Measurements from ENCODE around the gene CD6. TPM values are rescaled to one million over a fixed set of nuclear protein-coding genes. Genes with fewer than 3 reads are reported as not detected.
"Not testable (repeated sequence)": the region's sequence is repeated elsewhere in the genome, so short reads cannot be mapped to it uniquely, and the experiment has no call there.

The CD6 gene
- total RNA-seq, 1 donor from 2014 or later, result 6.1 TPM

DNA sequence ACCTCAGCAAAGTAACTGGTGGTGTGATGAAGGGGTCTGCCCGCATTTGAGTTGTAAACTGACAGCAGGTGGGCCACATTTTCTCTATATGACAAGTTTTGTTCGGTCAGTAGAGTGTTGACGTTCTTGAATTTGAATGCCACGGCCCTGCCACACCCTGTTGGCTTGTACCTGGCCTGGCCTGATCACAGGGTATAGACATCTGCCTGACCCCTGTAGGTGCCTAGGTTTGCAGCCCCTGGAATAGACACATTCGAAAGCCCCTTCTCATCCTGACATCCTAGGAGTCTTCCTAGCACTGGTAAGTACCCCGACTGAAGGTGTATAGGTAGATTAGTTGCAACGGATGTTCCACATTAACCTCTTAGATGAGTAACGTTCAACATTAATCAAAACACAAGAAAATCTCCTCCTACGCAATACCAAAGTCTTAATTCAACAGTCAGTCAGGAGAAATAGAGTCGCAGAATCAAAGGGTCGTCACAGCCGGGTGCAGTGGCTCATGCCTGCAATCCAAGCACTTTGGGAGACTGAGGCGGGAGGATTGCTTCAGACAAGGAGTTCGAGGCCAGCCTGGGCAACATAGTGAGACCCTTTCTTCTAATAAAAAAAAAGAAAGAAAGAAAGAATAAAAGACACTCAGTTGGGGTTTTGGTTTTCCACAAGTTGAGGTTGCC, 87.2 kb downstream of the CD6 start:
- Histone ChIP-seq H3K27me3 (ENCODE audit: low read depth) (no peaks in the 10 kb centered on the region), H3K4me3 (no peak overlapping the region), H3K9me3 (no peaks in the 10 kb centered on the region), H3K27ac (no peak overlapping the region), H3K36me3 (no peaks in the 10 kb centered on the region), H3K4me1 (peaks cover 10% of the 10 kb centered on the region)
- DNase-seq (no peak), ATAC-seq (no peak)
- intact Hi-C loops (cut with DNase I), result no loop called here
- TF ChIP-seq, protein P1, sequence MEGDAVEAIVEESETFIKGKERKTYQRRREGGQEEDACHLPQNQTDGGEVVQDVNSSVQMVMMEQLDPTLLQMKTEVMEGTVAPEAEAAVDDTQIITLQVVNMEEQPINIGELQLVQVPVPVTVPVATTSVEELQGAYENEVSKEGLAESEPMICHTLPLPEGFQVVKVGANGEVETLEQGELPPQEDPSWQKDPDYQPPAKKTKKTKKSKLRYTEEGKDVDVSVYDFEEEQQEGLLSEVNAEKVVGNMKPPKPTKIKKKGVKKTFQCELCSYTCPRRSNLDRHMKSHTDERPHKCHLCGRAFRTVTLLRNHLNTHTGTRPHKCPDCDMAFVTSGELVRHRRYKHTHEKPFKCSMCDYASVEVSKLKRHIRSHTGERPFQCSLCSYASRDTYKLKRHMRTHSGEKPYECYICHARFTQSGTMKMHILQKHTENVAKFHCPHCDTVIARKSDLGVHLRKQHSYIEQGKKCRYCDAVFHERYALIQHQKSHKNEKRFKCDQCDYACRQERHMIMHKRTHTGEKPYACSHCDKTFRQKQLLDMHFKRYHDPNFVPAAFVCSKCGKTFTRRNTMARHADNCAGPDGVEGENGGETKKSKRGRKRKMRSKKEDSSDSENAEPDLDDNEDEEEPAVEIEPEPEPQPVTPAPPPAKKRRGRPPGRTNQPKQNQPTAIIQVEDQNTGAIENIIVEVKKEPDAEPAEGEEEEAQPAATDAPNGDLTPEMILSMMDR (IDR thresholded peaks at IDR 0.05), result no peak

DNA sequence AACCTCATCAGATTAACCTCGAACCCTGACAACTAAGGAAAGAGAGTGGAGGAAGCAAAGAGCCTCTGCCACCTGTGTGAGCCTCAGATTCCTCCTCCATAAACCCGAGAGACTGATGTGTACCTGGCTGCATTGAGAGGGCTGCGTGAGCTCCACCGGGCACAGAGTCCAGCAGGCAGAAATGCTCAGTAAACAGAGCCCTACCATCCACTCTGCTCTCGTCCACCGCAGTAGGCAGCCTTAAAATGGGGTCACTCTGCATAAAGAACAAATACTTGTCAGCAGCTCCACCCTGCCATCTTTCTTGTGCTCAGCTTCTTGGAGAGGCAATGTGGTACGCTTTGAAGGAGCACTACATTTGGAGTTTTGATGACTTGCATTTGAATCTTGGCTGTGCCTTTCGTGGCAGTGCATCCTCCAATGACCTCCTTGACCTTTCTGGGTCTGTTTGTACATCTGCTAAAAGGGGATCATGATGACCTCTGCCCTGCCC, 87.8 kb downstream of the CD6 start:
- no peak for ATAC-seq
- TF ChIP-seq, protein P1 (IDR thresholded peaks at IDR 0.05), result no peak

DNA sequence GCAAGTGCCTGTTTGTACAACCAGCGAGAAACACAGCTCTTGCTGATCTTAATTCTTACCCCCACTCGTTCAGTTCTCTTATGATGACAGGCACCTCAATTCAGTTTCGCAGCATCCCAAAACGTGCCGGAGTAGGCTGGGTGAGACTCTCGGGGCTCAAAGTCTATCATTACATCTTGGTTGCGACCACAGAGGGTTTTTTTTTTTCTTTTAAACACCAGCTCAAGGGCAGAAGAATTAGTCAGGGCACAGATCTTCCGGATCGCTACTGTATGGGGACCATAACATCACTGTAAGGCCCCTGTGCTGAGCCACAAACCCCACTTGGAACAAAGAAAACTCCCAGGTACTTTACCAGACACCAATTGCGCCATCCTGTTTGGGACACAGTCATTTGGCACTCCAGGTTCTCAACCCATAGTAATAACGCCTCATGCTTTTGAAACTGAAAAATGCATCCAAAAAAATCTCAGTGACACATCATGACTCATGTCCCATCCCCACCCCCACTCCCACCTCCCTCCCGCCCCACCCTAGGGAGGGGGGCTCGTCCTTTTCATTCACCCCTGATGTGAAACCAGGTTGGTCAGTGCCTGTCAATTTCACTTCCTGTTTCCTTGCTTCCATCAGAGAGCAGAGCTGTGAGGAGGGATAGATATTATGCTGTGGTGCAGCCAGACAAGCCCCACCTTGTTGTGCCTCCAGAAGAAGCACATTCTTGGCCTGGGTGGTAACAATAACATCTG, 89.8 kb downstream of the CD6 start:
- Histone ChIP-seq H3K27me3 (ENCODE audit: low read depth) (no peaks in the 10 kb centered on the region), H3K4me1 (peaks cover 10% of the 10 kb centered on the region), H3K9me3 (no peaks in the 10 kb centered on the region), H3K27ac (no peak overlapping the region), H3K4me3 (no peak overlapping the region), H3K36me3 (no peaks in the 10 kb centered on the region)
- no peak for DNase-seq
- TF ChIP-seq, protein P1 (IDR thresholded peaks at IDR 0.05), result no peak
- intact Hi-C loops (cut with DNase I), result no loop called here
- ATAC-seq, result peak; percentile 60 to 78

More for the DNA sequence above, 87.8 kb downstream of the CD6 start:
- H3K27ac ChIP-seq, result no peak overlapping the region
- peaks cover 10% of the 10 kb centered on the region for H3K4me1 ChIP-seq
- intact Hi-C loops (cut with DNase I), result no loop called here
- DNase-seq, result no peak
- H3K27me3 ChIP-seq (ENCODE audit: low read depth), result no peaks in the 10 kb centered on the region
- no peak overlapping the region for H3K4me3 ChIP-seq
- H3K9me3 ChIP-seq, result no peaks in the 10 kb centered on the region
- H3K36me3 ChIP-seq, result no peaks in the 10 kb centered on the region

DNA sequence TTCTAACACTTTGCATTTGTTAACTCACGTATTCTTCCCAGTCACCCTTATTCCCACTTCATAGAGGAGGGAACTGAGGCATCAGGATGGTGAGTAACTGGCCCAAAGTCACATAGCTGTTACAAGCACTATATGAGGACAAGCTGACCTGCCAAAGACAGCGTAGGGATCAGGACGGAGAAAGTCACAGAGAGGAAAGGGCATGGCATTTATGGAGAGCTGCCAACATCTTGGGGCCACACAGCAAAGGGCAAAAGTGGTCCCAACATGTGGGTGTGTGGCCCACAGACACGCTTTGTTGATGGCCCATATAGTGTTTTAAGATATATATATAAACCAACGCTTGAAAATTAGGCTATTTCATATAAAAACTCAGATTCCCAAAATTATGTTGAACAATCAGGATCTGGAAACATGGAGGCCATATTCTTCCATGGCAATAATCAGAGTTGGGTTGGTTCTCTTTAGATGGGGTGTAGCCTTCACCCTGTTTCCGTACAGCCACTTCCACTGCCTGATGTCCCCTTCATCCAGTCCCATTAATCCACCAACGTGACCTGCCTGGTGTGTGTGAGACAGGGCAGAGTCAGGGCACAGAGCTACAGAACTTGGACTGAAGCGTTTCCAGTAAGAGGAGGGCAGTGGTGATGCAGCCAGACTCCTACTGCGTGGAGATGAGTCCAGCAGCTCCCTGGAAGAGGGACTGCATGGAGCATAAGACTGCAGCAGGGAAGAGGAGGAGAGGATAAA, 90.9 kb downstream of the CD6 start:
- Histone ChIP-seq H3K4me3 (no peak overlapping the region), H3K4me1 (peaks cover 10% of the 10 kb centered on the region), H3K27ac (no peak overlapping the region), H3K9me3 (no peaks in the 10 kb centered on the region), H3K36me3 (no peaks in the 10 kb centered on the region), H3K27me3 (ENCODE audit: low read depth) (no peaks in the 10 kb centered on the region)
- intact Hi-C loops (cut with DNase I), result no loop called here
- no peak for ATAC-seq
- DNase-seq, result peak; percentile 1
- TF ChIP-seq, protein P1 (IDR thresholded peaks at IDR 0.05), result no peak

DNA sequence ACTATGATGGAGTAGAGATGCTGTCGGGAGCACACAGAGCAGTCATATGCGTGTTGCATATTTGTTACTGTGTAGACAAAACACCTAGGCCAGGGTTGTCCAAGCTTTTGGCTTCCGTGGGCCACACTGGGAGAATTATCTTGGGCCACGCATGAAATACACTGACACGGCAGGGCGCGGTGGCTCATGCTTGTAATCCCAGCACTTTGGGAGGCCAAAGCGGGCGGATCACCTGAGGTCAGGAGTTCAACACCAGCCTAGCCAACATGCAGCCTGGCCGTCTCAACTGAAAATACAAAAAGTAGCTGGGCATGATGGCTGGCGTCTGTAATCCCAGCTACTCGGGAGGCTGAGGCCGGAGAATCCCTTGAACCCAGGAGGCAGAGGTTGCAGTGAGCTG, 93.8 kb downstream of the CD6 start:
- H3K4me1 ChIP-seq, result peaks cover 10% of the 10 kb centered on the region
- ATAC-seq; intact Hi-C loops (cut with DNase I); H3K27me3 ChIP-seq (ENCODE audit: low read depth); H3K27ac ChIP-seq; H3K36me3 ChIP-seq; H3K4me3 ChIP-seq; H3K9me3 ChIP-seq; DNase-seq: not testable (repeated sequence)
